Measurements from ENCODE around the gene SCN2B.

The SCN2B gene

GRCh38 chr11:118152552-118153471, 23.6 kb downstream of the SCN2B start, which contains the start of gene SCN4B:
SCN4B (minus strand) TSS chr11:118152823; CDS start chr11:118152673, 150 bp downstream.
- DNase-seq (ENCODE audit: low read depth) = no peak

DNA sequence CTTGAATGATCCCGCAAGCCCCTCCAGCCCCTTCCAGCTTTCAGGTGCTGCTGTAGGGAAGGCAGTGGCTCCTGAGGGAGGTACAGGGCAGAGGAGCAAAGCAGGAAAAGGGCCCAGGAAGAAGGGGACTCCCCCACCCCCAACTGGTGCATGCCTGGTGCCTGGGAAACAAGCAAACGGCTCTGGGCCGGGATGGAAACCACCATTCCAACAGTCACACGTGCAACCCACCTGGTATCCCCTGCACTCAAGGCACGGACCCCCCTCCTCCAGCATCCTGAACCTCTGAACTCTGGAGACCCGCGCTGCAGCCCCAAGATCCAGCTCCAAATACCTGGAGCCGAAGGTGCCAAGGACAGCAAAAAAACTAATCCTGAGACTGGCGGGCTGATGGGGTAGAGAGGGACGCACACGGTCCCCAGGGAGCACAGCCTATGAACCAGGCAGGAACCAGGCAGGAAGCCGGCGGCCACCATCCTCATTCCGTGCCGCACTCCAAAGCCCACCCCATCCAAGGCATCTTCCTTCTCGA, 24.4 kb downstream of the SCN2B start:
- DNase-seq (ENCODE audit: low read depth) = no peak

GRCh38 chr11:118151431-118151830, 25.0 kb downstream of the SCN2B start:
- DNase-seq (ENCODE audit: low read depth) = no peak

DNA sequence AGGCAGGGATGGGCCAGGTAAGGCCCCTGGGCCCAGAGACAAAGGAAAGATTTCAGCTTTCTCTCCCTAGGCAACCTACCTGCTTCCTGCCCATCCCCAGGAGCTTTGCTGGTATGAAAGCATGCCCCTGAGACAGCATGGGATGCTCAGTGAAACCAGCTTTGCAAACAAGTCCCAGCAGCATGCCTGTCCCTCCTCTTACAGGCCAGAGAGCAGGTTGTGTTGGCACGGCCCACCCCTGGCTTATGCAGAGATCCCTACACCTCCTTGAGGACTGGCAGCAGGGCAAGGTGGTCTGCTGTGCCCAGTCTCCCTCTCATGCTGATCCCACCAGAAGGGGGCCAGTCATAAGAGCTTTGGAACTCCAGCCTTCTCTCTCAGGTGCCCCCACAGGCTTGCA, 26.9 kb downstream of the SCN2B start:
- DNase-seq (ENCODE audit: low read depth) = no peak

- DNase-seq (ENCODE audit: low read depth) = no peak
Observed at GRCh38 chr11:118148856-118149255, 27.6 kb downstream of the SCN2B start.

DNA sequence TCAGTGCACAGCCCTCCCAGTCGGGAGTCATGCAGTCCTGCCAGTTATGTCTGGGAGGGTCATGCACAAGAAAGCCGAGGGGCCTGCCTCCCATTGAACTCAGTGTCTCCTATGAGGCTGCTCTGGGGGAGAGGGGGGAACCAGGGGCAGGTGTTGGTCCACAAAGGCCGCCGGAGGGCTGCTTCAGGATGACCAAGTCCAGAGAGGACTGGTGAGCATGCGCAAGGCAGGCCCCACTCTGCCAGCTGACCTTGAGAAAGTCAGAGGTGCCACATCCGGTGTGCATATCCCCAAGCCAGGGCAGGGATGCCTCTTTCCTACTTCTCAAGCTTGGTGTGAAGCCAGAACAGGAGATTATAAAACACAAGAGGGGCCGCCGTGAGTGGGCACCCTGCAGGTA, 28.2 kb downstream of the SCN2B start:
- DNase-seq (ENCODE audit: low read depth) = no peak

DNA sequence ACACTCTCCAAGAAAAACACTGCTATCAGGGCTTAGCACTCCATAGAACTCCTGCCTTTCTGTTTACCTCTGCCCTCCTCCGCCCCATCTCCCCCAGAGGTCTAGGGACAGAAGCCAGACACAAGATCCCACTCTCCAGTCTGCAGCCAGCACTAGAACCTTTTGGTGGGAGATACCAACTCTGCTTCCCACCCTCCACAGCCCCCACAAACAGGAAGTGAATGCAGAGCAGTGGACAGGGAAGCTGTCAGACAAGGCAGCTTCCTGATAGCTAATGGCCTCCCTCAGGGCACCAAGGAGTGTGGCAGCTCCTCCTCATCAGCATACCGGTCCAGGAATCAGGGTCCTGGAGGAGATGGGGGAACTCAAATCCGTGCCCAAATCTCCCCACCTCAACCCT, 28.9 kb downstream of the SCN2B start:
- DNase-seq (ENCODE audit: low read depth) = no peak

- DNase-seq (ENCODE audit: low read depth) = no peak
Observed at GRCh38 chr11:118146554-118146953, 29.9 kb downstream of the SCN2B start.

GRCh38 chr11:118145285-118146227, 30.9 kb downstream of the SCN2B start:
- peak; percentile 77 for DNase-seq (ENCODE audit: low read depth)

GRCh38 chr11:118144301-118145268, 31.9 kb downstream of the SCN2B start:
- no peak for DNase-seq (ENCODE audit: low read depth)

- DNase-seq (ENCODE audit: low read depth) = no peak
Observed at GRCh38 chr11:118143661-118144185, 32.7 kb downstream of the SCN2B start.

- DNase-seq (ENCODE audit: low read depth) = no peak
Observed at GRCh38 chr11:118142809-118143208, 33.6 kb downstream of the SCN2B start.

GRCh38 chr11:118142081-118142480, 34.4 kb downstream of the SCN2B start:
- DNase-seq (ENCODE audit: low read depth) = no peak

DNA sequence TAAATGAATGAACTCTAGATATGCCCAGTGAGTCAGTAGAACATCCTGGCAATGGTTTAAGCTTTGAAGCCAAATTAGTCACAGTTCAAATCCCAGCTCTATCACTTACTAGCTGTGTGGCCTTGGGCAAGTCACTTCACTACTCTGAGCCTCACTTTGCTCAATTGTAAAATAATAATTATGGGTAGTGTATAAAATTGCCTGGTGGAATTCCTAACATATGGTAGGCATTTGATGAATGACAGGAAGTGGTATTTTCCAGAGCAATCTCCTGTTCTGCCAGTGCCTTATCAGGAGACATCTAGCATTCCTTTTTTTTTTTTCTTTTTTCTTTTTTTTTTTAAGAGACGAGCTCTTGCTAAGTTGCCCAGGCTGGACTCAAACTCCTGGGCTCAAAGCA, 36.9 kb downstream of the SCN2B start:
- no peak for DNase-seq (ENCODE audit: low read depth)

DNA sequence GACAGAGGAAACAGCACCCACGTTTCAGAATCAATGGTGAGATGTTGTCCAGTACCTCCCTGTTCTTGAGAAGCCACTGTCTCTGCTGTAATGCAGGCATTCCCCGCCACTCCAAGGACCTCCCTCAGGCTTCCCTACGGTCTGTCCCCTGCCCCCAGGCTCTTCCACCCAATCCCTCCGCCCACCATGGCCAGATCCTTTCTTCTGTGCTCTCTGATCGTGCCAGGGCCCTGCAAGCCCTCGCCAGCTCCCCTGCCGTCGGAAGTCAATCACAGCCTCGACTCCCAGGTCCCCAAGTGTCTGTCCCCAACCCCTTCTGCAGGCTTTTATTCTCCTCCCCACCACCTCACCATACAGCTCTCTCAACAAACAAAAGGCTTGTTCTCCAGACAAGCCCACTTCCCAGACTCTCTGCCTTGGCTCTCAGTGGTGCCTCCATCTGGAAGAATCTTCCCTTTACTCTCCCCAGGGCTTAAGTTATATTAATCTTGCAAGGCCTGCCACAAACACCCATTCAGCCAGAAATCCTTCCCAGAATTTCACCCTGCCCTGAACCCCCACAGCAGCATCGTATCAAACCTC, 37.5 kb downstream of the SCN2B start:
- DNase-seq (ENCODE audit: low read depth) = no peak

DNA sequence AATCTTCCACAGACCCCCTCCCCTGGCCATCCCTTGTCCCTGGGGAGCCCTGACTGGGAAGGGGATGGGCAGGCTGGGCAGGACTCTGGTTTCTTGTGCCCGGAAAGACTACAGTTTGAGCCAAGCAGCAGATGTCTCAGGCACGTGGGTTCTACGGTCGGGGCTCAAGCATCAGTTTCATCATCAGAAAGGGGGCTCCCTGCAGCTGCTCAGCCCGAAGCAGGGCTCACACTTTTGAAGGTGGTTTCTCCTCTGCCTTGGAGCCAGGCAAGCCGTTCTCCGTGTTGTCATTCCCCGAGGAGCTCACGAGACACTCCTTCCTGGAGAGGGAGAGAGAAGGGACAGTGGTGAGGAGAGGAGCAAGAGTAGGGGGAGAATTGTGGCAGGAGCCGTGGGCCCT, 39.6 kb downstream of the SCN2B start:
- no peak for DNase-seq (ENCODE audit: low read depth)

GRCh38 chr11:118136341-118136740, 40.1 kb downstream of the SCN2B start:
- DNase-seq (ENCODE audit: low read depth) = no peak

GRCh38 chr11:118135796-118136165, 40.7 kb downstream of the SCN2B start:
- DNase-seq (ENCODE audit: low read depth) = no peak

- no peak for DNase-seq (ENCODE audit: low read depth)
Observed at GRCh38 chr11:118135051-118135795, 41.2 kb downstream of the SCN2B start.

DNA sequence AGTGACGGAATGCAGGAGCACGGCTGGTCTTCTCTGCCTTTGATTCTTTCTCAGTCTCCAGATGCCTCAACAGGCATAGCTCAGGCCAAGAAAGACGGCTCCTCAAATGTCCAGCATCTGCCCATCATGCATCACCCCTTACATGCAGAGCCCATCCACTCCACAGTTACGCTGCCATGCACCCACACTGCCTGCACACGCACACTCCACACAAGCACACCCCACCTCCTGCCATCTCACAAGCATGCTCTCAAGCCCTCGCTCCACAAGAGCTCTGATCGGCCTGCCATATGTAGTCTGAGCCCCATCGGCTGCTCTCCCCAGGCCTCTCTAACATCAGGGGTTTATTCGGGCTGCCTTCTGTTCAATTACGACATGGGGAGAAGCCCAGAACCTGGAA, 42.6 kb downstream of the SCN2B start:
- no peak for DNase-seq (ENCODE audit: low read depth)

All from activated T-helper 1 cell treated with Interleukin-2 at 50 U/mL for 16 hours (primary cell).